CD4-positive, alpha-beta T cell treated with Interleukin-21 for 1 hour (primary cell): ENCODE measurements around the gene DUSP1.

ENCODE experiments used
- DNase-seq: peaks from one replicate; pipeline ENCODE4 v3.0.0-alpha.2; 2020

Gene DUSP1

DNA sequence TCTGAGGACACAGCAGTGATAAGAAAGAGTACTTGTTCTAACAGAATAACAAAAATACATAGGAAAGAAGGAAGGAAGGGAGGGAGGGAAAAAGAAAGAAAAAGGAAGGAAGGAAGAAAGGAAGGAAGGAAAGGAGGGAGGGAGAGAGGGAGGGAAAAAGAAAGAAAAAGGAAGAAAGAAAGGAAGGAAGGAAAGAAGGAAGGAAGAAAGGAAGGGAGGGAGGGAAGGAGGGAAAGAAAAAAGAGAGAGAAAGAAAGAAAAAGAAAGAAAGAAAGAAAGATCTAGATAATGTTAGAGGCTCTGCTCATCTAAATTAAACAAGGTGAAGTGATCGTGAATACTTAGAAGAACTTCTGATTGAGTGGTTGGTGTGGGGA is 29.8 kb downstream of the DUSP1 start:
- DNase-seq: no peak

DNA sequence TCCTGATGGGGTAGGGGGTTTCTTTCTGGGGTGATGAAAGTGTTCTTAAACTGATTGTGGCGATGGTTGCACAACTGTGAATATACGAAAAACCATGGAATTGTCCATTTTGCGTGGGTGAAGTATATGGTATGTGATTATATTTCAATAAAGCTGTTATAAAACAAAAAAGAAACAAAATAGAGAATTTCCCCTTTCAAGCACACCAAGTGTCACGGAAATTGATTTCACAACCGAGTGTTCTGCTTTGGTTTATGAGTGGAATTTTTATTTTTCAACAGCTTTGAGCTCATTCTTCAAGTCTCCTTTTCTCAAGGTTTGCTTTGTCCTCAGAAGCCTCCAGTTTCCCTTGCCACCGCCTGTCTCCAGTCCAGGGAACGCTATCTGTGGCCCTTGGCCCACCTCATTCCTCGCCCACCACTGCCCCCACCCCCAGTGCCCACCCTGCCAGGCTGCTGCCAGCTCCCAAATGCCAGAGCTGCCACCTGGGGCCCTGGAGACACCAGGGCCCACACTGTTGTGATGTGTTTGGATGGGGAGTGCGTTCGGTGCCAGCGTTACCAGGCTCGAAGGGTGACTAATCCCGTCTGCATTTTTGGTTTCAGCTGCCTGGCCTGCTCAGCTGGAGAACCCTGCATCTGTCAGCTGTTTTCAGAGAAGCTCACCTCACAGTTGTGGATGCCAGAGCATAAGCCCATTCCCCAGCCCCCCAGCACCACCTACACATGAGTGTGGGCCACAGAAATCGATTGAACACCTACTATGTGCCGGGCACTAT is 30.4 kb downstream of the DUSP1 start:
- DNase-seq: no peak

DNA sequence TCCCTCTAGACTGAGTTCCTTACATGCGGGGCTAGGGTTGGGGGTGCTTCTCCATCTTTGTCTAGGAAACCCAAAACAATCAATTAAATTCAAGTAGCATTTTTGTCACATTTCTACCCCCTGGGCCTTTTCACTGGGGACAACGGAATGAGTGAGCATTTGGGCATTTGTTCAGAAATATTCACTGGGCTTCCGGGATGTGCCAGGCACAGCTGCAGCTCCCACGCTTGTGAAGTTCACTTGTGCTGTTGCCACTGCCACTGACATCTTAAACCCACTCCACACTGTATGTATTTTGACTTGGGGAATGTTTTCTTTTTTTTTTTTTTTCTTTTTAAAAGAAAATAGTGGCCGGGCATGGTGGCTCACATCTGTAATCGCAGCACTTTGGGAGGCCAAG is 31.6 kb downstream of the DUSP1 start:
- no peak for DNase-seq

DNA sequence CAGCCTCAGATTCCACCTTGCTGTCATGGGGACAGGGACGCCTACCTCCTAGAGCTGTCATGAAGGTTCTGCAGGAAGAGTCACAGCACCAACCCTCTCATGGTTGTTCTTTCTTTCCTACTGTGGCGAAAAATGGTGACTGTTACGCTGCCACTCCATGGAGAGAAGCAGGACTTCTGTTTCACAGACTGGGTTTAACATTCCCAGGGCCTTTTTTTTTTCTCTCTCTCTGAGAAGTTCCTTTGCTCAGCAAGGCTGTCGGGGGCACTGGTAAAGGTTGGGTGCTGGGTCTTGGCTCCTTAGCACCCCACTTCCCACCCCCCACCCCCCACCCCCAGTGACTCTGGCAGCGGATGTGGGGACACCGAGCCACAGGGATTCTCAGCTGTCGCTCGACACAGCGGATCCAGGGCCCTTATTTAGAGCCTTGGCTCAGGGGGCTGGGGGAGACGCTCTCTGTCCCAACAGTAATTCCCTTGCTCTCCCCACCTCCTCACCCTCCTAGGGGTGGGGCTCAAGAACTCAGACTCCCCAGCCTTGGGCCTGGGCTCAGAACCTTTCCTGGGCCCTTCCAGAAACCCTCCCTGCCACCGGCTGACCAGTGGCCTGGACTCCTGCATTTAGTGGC is 34.4 kb downstream of the DUSP1 start:
- no peak for DNase-seq

DNA sequence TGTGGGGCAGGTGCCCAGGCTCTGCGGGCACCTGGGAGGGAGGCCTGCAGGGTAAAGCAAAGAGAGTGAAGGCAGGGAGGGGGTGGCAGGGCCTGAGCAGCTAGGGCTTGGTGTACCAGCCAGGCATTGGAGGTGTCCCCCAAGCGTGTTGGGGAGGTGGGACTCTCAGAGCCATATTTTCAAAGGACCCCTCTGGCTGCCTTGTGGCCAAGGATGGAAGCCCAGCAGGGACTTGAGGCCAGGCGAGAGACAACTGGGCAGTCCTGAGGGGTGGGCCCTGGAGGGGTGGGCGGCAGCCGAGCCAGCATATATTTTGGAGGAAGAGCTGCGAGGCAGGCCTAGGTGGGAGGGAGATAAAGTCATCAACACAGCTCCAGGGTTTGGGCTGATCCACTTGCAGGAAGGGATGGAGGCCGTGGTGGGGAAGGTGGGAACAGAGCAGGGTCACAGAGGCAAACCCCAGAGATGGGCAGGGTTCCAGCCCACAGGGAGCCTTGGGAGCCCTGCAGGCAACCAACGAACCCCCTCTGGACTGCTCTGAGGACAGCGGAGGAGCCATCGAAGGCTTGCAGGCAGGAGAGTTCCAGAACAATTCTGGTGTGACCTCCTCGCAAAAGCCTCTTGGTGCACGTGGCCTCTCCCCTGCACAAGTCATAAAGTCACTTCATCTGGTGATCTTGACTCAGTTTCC is 35.7 kb downstream of the DUSP1 start:
- DNase-seq: no peak

DNA sequence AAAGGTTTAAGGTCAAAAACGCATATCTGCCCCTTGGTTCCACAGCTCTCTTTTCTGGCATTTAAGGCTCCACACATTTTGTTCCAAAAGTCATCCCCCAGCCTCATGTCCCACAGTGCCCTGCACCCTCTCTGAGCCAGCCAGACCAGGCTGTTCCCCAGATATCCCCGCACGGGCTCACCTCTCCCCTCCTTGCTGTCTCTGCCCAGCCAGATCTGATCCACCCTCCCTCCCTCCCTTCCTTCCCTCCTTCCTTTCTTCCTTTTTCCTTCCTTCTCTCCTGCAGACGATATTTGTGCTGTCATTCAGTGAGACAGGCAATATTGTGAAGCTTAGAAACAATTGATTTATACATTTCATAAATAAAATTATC is 37.0 kb downstream of the DUSP1 start:
- no peak for DNase-seq

DNA sequence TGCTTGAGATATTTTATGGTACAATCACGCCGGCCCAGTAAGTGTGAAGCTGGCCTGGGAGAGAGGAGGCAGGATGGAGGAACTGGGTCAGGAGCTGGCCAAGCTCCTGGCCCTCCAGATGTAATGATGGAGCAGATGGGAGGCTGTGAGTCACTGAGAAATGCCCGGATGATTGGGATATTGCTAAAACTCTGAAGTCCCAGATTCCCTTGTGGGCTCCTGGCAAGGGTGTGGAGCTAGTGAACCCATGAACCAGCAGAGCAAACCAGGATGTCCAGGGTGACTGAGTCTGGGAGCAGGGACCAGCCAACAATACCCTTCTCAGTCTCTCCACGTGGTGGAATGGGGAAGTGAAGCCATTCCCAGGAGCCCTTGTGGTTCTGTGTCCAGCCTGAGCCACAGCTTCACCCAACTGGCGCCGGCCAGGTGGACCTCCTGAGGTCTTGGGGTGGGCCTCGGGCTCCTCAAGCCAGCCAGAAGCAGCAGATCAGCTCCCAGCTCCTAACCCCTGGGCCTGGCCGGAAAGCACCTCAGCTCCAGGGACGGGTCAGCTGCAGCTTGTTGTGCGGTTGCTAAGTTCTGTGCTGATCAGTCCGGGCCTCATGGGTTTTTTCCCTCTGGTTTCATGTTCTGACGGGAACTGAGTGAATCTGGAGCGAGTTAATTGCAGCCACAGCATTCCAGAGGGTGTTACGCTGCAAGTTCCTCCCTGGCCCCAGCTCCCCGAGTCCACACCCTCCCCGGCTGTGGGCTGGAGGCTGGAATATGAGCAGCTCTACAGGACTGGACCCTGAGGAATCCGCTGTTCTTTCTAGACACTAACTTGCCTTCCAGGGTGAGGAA is 37.6 kb downstream of the DUSP1 start:
- no peak for DNase-seq

DNA sequence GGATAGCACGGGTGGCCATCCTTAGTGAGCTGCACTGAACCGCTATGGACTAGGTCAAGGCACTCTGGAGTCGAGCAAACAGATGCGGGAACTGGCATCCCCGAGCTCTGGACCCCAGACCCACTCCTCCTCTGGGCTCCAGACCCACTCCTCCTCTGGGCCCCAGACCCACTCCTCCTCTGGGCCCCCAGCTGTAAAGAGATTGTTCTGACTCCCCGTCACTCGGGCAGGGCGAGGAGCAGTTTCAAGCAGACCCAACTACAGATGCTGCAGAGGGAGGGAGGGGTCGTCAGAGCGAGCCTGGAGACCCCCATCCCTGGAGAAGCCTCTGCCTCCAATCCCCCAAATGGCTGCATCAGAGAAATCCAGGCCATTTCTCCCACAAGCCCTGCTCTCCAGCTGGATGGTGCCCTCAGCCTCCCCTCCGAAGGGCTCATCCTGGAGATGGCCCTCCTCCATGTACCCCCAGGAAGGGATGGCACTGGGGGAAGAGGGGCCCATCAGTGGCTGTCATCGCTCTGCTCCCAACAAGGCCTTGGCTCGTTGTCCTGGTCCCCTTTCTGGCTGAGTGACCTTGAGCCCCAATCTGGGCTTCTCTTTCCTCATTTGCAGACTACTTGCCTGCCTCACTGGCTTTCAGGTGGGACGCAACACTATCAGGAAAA is 38.7 kb downstream of the DUSP1 start:
- DNase-seq: no peak

DNA sequence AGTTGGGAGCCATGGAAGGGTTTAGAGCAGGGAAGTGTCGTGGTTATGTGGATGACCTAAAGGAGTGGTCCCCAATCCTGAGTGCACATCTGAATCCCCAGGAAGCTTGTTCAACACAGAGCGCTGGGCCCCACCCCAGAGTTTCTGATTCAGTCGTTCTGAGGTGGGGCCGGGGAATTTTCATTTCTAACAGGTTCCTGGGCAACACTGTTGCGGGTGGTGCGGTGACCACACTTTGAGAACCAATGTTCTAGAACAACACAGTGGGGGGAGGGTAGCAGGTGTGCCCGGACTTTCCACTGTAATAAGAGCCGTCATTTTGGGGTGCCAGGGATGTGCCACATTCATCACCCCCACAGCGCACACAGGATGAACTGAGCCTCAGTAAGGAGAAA is 39.3 kb downstream of the DUSP1 start:
- DNase-seq: peak; percentile 16

DNA sequence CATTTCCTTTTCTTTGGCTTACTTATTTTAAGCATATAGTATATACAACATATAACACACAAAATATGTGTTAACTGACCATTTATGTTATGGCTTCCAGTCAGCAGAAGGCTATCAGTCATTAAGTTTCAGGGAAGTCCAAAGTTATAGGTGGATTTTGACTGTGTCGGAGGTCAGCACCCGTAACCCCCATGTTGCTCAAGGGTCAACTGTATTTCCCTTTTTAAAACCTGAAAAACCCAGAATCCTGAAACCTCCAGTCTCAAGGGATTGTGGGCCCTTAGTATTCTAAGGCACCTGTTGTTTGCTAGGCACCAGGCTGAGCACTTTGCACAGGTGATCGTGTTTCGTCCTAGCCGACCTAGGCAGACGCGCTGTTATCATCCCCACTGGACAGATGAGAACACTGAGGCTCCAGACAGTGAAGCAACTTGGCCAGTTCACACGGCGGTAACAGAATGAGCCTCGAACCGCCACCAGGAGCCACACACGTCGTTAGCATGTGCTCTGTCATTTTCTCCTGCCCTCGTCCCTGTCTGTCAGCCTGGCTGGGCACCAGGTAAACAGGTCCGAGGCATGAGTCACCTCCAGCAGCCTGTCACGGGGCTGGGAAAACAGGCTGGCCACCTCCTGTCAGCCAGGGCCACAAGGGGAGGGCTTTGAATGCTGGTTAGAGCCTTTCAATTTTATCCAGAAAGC is 39.9 kb downstream of the DUSP1 start:
- no peak for DNase-seq

DNA sequence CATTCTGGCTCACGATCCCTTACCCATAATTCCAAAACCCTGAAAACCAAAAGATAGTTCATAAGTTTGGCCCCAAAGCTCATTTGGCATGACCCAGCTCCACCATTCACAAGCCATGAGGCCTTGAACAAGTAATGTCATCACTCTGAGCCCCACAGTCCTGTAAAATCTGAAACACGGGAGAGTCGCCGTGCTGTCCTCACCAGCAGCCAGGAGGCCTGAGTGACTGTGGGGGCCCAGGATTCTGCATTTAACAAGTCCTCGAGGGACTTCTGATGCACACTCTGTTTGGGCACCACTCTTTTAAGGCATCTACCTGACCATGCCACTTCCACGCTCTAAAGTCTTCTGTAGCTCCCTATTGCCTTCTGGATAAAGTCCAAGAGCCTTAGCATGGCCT is 40.8 kb downstream of the DUSP1 start:
- DNase-seq: no peak

DNA sequence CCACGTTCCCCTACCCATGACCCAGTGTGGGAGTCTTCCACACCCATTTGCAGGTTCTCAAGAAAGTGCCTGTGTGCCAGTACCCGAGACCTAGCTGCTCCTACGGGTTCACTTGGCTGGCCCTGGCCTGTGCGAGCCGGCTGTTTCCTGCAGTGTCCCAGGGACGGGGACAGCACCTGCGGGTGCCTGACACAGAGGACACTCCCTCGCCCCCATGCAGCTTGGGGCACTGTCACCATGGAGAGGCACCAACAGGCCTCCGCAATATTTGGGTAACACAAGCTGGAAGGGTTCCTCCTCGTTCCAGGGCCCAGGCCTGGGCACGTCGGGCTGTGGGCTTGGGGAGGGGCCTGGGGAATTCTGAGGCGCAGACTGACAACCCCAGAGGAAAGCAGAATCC is 41.4 kb downstream of the DUSP1 start:
- no peak for DNase-seq

DNA sequence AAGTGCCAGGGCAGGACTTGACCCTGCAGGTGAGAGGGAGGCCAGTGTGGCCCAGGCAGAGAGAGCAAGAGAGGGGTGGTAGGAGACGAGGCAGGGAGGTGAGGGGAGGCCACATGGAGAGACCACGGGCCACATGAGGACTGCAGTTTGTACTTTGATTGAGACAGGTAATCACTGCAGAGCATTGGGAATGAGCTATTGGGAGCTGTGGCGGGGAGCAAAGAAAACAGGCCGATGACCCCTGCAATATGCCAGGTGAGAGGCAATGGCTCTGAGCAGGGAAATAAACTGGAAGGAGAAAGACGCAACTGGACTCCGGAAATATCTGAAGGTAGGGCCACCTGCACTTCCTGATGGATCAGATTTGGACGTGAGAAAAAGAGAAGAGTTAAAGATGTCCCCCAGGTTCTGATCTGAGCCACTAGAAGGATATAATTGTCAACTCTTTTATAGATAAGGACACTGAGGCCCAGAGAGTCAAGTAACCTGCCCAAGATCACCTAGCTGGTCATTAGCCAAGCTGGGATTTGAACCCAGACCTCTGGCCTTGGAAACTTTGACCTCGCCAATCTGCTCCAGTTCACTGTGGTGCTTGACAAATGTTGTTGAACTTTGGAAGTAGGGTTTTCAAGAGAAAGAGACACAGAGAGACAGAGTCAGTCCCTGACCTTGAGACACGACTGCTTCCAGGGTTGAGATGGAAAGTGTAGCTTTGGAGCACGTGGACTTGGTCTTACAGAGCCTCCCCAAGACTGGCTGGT is 42.3 kb downstream of the DUSP1 start:
- no peak for DNase-seq

DNA sequence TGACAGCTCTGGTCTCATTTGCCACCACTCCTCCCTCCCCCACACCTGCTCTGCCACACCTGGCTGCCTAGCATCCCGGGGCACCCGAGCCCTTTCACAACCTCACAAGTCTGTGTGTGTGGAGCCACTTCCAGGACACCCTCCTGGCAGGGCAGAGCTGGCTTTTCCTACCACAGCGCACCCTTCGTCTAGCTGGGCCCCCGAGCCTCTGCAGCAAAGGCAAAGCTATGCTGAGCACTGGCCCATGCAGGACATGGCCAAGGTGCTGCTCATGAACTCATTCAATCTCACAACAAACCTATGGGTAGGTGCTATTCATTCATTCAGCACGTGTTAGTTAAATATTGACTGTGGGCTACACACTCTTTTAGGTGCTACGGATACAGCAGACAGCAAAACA is 43.4 kb downstream of the DUSP1 start:
- no peak for DNase-seq

DNA sequence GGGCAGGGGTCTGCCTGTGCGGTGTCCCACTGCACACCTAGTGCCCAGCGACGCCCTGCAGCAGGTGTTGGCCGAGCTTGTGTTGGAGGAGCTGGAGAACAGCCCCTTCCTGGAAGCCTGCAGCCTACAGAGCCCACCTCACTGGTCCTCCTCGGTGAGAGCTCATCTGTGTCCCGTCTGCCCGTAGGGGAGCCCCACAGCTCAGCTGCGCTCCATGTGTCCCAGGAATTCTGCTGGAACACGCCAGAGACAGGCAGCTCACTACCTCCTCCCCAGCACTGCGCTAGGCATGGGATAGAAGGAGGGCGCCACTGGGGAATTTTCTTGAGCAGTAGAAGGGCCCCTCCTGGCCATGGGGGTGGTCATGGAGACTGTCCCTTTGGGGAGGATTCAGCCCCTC is 44.0 kb downstream of the DUSP1 start:
- no peak for DNase-seq

DNA sequence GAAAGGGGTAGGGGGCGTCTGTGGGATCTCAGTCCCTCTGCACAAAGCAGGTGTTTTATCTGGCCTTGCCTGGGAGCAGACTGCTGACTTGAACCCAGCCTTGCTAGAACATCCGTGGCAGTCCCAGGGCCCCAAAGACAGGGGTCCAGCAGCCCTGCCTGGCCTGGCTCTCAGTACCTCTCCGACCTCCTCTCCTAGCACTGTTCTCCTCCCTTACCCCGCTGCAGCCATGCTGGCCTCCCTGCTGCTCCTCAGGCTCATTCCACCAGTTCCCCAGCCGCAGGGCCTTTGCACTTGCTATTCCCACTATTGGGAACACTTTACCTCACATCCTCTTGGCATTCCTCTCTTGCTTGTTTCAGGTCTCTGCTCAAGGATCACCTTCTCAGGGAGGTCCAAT is 45.2 kb downstream of the DUSP1 start:
- DNase-seq: no peak

DNA sequence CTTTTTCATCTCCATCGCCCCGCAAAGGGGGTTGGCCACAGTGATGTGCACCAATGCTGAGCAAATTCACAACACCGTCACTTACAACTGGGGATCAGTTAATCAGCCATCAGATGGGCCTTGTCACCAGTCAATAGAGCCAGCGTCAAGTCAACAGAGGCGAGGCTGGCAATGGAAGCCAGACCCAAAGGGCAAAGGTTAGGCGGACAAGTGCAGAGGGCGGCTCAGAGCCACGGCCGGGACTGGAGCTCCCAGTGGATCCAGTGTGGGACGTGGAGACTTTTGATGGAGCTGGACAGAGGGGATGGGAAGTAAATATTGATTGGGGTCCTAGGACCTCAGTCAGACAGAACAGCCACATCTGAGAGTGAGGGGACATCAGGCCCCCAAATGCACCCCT is 45.7 kb downstream of the DUSP1 start:
- DNase-seq: no peak

DNA sequence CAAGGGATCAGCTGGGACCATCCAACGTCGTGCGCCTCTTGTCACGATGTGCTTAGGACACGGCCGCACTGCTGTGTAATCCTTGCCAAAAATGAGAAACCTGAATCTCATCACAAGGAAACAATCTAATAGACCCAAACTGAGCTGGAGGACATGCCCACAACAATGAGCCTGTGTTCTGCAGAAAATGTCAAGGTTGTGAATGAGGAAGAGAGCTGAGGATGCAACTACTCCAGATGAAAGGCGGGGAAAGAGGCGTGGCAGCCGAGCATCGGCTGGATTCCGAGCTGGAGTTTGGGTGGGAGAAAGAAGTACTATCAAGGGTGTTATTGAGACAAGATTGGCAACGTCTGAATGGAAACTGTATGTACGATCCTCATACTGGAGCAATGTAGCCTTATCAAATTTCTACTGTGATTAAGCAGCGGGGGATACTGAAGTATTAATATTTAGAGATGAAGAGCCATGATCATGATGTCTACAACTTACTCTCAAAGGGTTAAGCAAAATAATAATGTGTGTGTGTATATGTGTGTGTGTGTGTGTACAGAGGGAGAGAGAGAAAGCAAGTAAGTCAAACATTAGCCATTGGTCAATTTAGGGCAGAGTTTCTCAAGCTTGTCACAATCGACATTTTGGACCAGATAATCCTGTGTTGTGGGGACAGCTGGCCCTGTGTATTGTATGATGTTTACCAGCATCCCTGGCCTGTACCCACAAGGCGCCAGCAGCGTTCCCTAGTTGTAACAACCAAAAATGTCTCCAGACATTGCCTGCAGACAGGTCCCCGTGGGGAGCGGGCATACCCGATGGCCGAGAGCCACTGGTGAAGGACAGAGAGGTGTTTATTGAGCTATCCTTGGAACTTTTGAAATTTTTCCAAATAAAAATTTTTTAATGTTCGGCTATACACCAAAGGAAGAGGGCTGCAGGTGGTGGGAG is 46.5 kb downstream of the DUSP1 start:
- DNase-seq: no peak

DNA sequence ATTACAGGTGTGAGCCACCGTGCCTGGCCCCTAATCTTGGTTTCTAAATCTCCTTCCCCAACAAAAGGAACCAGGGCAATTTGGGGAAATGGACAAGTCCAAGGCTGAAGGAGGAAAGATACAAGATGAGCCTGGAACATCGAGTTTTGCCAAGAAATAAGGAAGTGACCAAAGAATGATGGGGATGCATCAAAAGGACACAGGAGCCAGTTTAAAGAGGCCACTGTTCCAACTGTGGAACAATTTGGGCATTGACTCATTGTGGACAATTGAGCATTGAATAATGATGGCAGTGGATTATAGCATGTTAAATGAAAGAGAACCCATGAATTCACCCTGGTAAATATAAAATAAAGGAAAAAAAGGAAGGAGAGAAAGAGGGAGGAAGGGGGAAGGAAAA is 47.5 kb downstream of the DUSP1 start:
- no peak for DNase-seq

DNA sequence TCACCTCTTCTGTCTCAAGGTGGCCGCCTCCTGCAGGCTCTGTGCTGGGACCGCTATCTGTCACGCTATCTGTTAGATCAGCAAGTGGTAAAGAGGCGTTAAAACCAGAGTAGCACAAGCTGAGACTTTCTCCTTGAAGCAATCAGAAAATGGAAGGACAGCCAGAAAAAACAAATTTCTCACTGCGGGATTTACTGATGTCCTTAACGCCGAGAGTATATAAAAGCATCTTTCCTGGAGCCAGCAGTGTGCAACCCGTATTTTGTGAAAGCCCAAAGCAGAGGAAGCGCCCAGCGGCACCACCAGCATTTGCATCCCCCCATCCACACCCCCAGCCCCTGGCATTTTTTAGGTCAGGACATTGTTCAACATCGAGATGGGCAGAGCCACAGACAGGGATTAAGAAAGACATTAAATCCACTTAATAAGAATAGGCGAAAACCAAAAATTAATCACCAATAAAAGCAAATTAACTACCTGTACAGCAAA is 48.6 kb downstream of the DUSP1 start:
- peak; percentile 68 for DNase-seq
